T follicular helper cell (primary cell): ENCODE results near the gene NR6A1.

Experiments used
- DNase-seq: peaks from one replicate; pipeline ENCODE4 v3.0.0-alpha.2; 2020; ENCODE audit warnings: low read depth

Gene NR6A1

DNA sequence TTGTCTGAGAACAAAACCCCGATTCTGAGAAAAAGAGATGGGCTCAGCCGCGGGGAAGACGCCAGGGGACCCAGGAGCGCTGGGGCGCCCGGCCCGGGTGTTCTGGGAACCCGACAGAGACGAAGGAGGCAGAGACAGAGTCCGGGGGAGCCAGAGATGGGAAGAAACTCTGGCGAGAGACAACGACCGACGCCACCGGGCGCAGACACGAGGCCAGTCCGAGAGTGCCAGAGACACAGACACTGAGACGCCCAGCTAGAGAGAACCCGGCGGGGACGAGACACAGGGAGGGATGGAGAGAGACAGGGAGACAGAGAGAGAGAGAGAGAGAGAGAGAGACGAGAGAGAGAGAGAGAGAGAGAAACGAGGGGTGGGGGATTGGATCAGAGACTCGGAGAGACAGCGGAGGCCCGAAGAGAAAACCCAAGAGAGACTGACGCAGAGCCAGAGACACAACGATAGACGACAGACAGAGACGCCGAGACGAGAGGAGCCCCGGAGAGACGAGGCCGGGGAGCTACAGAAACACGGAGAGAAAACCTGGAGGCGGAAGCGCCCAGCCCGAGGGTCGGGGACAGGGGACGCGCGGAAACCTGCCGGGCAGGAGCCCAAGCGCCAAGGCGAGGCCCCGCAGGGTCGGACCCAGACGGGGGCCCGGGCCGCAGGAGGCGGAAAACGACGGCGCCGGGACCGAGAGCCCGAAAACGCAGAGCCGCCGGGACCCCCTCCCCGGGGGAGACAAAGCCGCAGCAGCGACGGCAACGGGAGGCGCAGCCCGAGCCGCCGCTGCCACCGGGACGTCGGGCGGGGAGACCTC lies 267.2 kb downstream of the NR6A1 start:
- DNase-seq = no peak

- no peak for DNase-seq
Observed at GRCh38 chr9:124502711-124503702, 268.1 kb downstream of the NR6A1 start.

GRCh38 chr9:124501771-124502320 lies 269.3 kb downstream of the NR6A1 start:
- DNase-seq = no peak

DNA sequence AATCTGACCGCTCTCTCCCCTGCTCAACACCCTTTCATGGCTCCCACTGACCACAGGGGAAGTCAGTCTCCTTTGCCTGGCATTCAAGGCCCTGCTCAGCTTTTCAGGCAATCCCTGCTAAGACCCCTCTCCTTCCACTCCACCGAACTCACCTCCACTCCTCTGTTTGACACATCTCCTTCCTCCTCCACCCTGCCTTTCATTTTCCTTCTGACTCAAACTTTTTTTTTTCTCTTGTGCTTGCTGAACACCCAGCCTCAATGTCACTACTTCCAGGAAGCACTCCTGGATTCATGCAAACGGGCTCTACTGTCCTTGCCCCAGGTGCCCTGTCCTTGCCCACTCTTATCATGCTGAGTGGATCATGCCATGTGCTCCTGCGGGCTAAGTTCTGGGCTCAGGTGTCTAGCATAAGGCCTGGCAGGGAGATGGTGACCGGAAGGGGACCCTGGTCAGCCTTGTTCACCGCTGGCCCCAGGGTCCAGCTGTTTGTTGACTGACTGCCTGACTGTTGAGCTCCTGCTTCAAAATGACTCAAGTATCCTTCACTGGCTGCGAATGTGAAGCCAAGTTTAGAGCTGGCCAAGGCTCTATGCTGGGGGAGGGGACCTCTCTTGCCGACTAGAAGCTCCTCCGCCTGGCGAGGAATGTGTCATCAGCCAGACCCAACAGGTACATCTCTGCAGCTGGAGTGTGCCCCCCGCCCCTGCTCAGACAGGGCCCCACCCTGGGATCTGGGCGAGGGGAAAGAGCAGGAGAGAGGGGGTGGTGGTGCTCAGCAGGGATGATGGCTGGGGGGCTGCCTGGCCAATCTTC lies 270.1 kb downstream of the NR6A1 start:
- no peak for DNase-seq

- no peak for DNase-seq
Observed at GRCh38 chr9:124500028-124500795, 270.9 kb downstream of the NR6A1 start.

DNA sequence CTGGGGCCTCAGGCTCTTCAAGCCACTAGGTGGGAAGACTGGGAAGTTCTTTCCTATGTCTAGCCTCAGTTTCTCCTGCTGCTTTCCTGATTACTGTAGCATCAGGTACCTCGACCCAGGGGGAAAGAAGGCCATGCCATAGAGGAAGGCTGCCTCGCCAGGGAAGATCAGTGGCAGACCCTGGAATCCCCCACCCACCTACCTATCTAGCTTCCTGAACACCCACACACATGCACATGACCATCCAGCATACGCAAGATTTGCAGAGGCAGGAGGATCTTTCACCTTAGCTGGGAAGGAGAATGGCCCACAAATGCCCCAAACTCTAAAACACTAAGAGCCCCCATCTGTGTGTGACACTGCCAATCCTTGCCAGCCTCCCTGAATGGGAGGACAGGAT lies 271.9 kb downstream of the NR6A1 start:
- DNase-seq = no peak

GRCh38 chr9:124498499-124499146 lies 272.5 kb downstream of the NR6A1 start:
- DNase-seq = no peak

DNA sequence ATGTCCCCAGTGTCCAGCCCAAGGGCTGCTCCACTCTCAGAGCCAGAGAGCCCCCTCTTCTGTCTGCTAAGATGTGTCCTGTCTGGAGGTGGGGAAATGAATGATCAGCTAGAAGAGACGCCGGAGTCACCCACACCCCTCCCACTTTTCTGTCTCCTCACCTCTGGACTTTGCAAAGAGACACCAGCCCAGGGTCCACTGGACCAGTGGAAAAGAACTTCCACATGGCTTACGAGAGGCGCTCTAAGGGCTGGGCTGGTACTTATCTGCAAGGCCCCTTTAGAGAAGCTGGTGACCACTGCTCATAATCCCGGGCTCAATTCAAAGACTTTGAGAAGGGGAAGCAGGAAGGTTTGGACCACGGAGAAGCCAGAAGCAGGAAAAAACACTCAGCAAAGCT lies 273.1 kb downstream of the NR6A1 start:
- DNase-seq = no peak

- no peak for DNase-seq
Observed at GRCh38 chr9:124497441-124497840, 273.7 kb downstream of the NR6A1 start.

- DNase-seq = no peak
Observed at GRCh38 chr9:124496463-124496862, 274.6 kb downstream of the NR6A1 start.

- DNase-seq = no peak
Observed at GRCh38 chr9:124496075-124496449, 275.0 kb downstream of the NR6A1 start.

DNA sequence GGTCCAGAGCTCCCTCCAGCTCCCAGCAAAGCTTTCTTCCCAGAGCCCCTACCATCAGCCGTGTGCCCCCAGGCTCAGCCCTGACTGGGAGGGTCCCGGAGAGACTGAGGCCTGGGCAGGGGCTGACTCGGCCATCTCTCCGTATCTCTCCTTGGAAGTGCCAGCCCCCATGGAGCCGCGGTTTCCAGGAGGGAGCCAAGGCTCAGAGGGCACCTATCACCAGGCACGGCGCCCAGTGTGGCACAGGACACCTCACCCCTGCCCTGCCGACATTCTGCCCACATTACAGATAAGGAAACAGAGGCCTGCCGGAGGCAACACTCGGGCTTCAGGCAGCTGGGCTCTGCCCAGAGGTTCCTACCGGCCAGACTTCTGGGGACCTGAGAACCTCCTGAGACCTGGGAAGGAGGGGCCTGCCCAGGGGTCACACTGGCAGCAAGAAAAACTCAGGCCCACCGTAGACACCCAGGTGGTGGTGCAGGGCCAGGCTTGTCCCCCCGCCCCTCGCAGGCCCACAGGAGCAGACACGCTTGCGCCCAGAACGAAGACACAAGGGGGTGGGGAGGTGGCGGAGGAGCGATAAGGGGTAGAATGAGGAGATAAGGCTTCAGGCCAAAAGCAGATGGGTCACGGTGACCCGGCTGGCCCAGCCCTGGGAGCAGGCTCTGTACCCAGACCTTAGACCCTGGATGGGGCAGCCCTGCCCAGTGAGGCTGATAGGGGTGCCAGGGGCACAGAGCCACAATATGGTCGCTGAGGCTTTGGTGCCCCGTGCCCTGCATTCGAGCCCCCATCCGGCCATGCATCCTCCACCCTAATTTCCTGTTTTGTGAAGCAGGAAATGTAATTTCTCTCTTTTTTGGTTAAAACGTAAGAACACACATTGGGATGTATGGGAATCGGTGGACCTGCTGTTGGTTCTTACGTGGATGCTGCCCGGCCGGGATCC lies 275.7 kb downstream of the NR6A1 start:
- DNase-seq = no peak

- DNase-seq = no peak
Observed at GRCh38 chr9:124493794-124494479, 277.2 kb downstream of the NR6A1 start.

DNA sequence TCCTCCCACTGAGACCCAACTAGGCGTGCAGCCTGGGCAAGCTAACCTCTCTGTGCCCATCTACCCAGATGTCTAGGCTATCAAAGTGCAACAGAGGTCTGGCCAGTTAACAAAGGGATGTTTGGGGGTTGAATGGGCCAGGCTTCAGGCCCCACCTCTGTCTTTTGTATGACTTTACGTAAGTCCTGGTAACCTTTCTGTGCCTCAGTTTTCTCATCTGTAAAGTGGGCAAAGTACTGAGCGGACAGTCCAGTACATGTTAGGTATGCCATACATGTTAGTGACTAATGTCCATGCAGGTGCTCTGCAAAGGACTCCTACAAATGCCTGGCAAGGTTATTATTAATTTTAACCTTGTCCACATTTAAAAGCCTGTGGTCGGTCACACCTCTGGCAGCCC lies 277.9 kb downstream of the NR6A1 start:
- no peak for DNase-seq

GRCh38 chr9:124492818-124493217 lies 278.3 kb downstream of the NR6A1 start:
- DNase-seq = no peak

DNA sequence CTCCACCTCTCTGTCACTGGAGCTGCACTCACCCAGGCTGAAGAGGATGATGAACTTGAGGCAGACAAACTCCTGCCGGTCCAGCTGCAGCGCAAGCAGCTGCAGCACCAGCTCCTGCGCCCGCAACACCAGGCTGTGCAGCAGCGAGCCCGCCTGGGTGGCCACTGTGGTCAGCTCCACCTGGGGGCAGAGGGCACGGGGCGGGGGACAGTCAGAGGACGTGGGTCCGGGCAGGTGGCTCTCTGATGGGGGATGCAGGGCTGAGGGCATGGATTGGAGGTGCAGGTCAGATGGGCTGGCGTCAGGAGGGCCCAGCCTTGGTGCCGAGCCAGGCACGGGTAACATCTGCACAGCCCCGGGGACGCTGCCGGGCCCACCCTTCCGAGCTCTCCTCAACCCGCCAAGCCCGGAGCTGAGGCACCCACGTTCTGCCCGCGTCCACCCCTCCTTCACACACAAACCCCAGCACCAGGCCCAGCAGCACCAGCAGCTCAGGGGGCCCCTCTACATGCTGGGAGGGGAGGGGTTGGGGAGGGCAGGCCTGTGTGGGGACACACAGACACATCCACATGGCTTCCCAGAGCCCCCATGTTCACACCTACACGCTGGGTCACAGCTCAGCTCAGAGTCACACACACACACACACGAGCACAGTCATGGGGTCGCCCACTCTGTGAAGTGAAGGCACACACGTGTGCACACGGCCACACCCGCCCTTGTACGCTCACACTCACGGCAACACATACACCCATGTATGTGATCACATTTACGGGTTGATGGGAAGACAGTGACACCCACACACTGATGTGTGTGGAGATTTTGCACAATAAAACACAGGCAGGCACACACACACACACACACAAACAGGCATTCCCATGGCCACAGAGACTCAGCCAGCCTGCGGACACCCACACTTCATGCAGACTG lies 279.8 kb downstream of the NR6A1 start:
- DNase-seq = no peak

GRCh38 chr9:124490004-124490403 lies 281.1 kb downstream of the NR6A1 start:
- no peak for DNase-seq

DNA sequence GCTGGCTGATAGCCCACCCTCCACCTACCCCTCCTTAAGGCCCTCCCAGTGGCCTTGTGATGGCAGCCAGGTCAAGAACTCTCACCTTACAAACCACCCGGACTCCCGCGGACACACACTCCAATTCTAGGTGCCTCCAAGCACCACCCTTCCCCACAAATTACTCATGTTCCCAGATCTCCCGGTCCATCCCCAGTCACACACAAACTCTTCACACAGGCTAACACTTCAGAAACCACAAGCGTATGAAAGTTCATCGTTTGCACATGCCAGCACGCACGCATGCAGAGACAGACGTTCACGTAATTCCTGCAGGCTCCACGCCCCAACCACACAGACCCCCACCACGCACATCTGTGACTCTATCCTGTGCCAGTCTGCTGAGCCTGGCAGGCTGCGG lies 281.9 kb downstream of the NR6A1 start:
- no peak for DNase-seq
